DOHH2 (cell line): ENCODE measurements around the gene KRT15.
"Not testable (repeated sequence)": the region's sequence is repeated elsewhere in the genome, so short reads cannot be mapped to it uniquely, and the experiment has no call there.

ENCODE experiments used
- H3F3A ChIP-seq: fragments of 200-600 bp; sonication (generic), shearing (Covaris generic); 2 replicates; pipeline ENCODE4 v1.6.0; 2016; ENCODE audit warnings: antibody characterized with exemption, mild to moderate bottlenecking; ENCODE audit not compliant: control insufficient read depth, insufficient read depth
- H3K27ac ChIP-seq: fragments of 200-600 bp; sonication (generic); 2 replicates; pipeline ENCODE4 v1.5.1; 2014; ENCODE audit warnings: low read depth, mild to moderate bottlenecking, low read length, moderate library complexity
- H3K27me3 ChIP-seq: fragments of 200-600 bp; sonication (generic); 2 replicates; pipeline ENCODE4 v1.6.1; 2014; ENCODE audit warnings: mild to moderate bottlenecking, low read length, mixed read lengths; ENCODE audit not compliant: control insufficient read depth
- H3K36me3 ChIP-seq: fragments of 200-600 bp; sonication (generic); 2 replicates; pipeline ENCODE4 v1.6.1; 2014; ENCODE audit warnings: mild to moderate bottlenecking, low read length, moderate library complexity, mixed read lengths; ENCODE audit not compliant: control insufficient read depth
- H3K4me1 ChIP-seq: fragments of 200-600 bp; sonication (generic); 2 replicates; pipeline ENCODE4 v1.6.1; 2014; ENCODE audit warnings: mild to moderate bottlenecking, low read length, mixed read lengths; ENCODE audit not compliant: control insufficient read depth
- H3K4me2 ChIP-seq: fragments of 200-600 bp; sonication (generic); 2 replicates; pipeline ENCODE4 v1.6.0; 2014; ENCODE audit warnings: mild to moderate bottlenecking, low read length, moderate library complexity
- H3K4me3 ChIP-seq: fragments of 200-600 bp; sonication (generic); 2 replicates; pipeline ENCODE4 v1.5.1; 2014; ENCODE audit warnings: mild to moderate bottlenecking, low read length, mixed read lengths
- H3K79me2 ChIP-seq: fragments of 200-600 bp; sonication (generic); 2 replicates; pipeline ENCODE4 v1.6.1; 2014; ENCODE audit warnings: mild to moderate bottlenecking, low read length, mixed read lengths; ENCODE audit not compliant: control insufficient read depth
- H3K9me2 ChIP-seq: fragments of 200-600 bp; sonication (generic); replicated peaks from 2 replicates; pipeline ENCODE4 v1.6.1; 2014; ENCODE audit warnings: mild to moderate bottlenecking, low read length, mixed read lengths; ENCODE audit not compliant: control insufficient read depth
- H3K9me3 ChIP-seq: fragments of 200-600 bp; sonication (generic); 2 replicates; pipeline ENCODE4 v1.6.1; 2014; ENCODE audit warnings: antibody characterized with exemption, low read length, mixed read lengths; ENCODE audit not compliant: control insufficient read depth, insufficient read depth
- H4K20me1 ChIP-seq: fragments of 200-600 bp; sonication (generic); 2 replicates; pipeline ENCODE4 v1.6.0; 2014; ENCODE audit warnings: low read depth, mild to moderate bottlenecking, antibody characterized with exemption, low read length, moderate library complexity; ENCODE audit not compliant: control insufficient read depth, insufficient read depth
- EZH2phosphoT487 ChIP-seq: fragments of 200-600 bp; sonication (generic); IDR thresholded peaks from 2 replicates; pipeline ENCODE4 v1.6.1; 2017; ENCODE audit warnings: borderline replicate concordance, mild to moderate bottlenecking, antibody characterized with exemption, low read length, moderate library complexity, mixed read lengths
- TF ChIP-seq, protein P1 (sequence below): fragments of 200-600 bp; sonication (generic); IDR thresholded peaks from one replicate; pipeline ENCODE4 v1.5.1; 2014; ENCODE audit warnings: antibody characterized with exemption, mild to moderate bottlenecking, low read depth, low read length; ENCODE audit not compliant: poor library complexity, severe bottlenecking

Gene KRT15

DNA sequence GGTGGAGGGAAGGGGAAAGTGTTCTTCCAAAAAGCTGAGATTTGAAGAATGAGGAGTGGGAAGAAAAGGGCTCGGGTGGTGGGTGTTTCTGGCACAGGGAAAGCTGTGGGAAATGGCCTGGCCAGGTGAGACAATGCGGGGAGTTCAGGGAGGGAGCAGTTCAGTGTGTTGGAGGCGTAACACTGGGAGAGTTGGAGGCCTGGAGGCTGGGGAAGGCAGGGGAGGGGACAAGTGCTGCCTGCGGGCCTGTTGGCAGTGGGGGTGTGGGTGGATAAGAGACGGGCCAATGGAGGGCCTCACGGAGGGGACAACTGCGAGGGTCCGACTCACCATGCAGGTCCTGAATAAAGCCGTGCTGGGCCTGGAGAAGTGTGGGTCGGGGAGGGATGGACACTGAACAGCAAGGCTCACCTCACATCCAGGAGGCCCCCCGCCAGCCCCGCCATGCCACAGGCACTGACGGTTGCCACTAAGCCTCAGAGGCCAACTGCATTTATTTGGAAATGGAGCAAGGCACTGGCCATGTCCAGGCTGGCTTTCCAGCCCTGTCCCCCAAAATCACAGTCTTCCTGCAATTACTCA is 27.2 kb upstream of the KRT15 start:
- H3K9me2 ChIP-seq: no peaks in the 10 kb centered on the region
- peaks cover 4% of the 10 kb centered on the region; the same call in 1 of the 2 replicates for H3K27me3 ChIP-seq
- H3K27ac ChIP-seq: no peak overlapping the region
- no peaks in the 10 kb centered on the region for H4K20me1 ChIP-seq
- no peaks in the 10 kb centered on the region for H3K79me2 ChIP-seq
- TF ChIP-seq, protein P1, sequence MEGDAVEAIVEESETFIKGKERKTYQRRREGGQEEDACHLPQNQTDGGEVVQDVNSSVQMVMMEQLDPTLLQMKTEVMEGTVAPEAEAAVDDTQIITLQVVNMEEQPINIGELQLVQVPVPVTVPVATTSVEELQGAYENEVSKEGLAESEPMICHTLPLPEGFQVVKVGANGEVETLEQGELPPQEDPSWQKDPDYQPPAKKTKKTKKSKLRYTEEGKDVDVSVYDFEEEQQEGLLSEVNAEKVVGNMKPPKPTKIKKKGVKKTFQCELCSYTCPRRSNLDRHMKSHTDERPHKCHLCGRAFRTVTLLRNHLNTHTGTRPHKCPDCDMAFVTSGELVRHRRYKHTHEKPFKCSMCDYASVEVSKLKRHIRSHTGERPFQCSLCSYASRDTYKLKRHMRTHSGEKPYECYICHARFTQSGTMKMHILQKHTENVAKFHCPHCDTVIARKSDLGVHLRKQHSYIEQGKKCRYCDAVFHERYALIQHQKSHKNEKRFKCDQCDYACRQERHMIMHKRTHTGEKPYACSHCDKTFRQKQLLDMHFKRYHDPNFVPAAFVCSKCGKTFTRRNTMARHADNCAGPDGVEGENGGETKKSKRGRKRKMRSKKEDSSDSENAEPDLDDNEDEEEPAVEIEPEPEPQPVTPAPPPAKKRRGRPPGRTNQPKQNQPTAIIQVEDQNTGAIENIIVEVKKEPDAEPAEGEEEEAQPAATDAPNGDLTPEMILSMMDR: no peak
- TF ChIP-seq EZH2phosphoT487: no peak
- H3K4me2 ChIP-seq: no peak overlapping the region
- H3K4me3 ChIP-seq: no peak overlapping the region
- no peaks in the 10 kb centered on the region for H3K36me3 ChIP-seq
- H3K4me1 ChIP-seq: peaks cover 5% of the 10 kb centered on the region
- no peaks in the 10 kb centered on the region for H3K9me3 ChIP-seq
- no peaks in the 10 kb centered on the region for H3F3A ChIP-seq

DNA sequence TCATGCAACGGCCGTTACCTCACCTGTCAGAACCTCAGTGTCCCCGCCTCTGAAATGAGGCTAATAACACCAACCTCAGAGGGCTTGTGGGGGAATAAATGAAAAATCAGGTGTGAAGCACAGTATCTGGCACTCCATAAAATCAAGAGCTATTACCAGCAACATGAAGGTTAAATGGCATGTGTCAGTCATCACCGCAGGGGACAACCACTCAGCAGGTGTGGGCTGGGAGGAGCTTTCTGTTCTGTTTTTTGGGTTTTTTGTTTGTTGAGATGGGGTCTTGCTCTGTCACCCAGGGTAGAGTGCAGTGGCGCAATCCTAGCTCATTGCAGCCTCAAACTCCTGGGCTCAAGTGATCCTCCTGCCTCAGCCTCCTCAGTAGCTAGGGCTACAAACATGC is 26.2 kb upstream of the KRT15 start:
- no peaks in the 10 kb centered on the region for H3F3A ChIP-seq
- H3K9me2 ChIP-seq: no peaks in the 10 kb centered on the region
- TF ChIP-seq EZH2phosphoT487: no peak
- TF ChIP-seq, protein P1: no peak
- no peaks in the 10 kb centered on the region for H3K79me2 ChIP-seq
- H3K27ac ChIP-seq: no peak overlapping the region
- no peaks in the 10 kb centered on the region for H3K36me3 ChIP-seq
- no peak overlapping the region for H3K4me3 ChIP-seq
- H3K9me3 ChIP-seq: no peaks in the 10 kb centered on the region
- no peaks in the 10 kb centered on the region for H4K20me1 ChIP-seq
- peaks cover 5% of the 10 kb centered on the region for H3K4me1 ChIP-seq
- H3K4me2 ChIP-seq: no peak overlapping the region
- no peaks in the 10 kb centered on the region; the same call in 1 of the 2 replicates for H3K27me3 ChIP-seq

DNA sequence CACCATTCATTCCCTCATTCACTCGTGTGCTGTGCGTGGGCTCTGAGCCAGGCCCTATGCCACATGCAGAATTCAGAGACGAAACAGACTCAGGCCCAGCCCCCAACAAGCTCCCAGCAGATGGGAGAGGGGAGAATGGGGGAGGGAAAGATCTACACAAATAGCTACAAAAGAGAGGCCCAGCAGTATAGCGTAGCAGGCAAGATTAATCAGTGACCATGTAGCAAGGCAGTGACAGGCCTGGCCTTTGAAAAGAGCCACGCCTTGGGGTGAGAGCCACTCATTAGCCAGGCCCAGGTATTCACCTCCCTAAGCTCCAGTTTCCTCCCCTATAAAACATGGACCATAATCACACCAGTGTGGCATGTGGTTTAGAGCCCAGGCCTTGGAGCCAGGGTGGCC is 25.8 kb upstream of the KRT15 start:
- no peaks in the 10 kb centered on the region for H3K79me2 ChIP-seq
- no peaks in the 10 kb centered on the region for H4K20me1 ChIP-seq
- no peak for TF ChIP-seq EZH2phosphoT487
- no peaks in the 10 kb centered on the region for H3F3A ChIP-seq
- H3K4me3 ChIP-seq: no peak overlapping the region
- H3K27me3 ChIP-seq: no peaks in the 10 kb centered on the region; the same call in 1 of the 2 replicates
- H3K36me3 ChIP-seq: no peaks in the 10 kb centered on the region
- no peaks in the 10 kb centered on the region for H3K9me3 ChIP-seq
- H3K9me2 ChIP-seq: no peaks in the 10 kb centered on the region
- H3K4me1 ChIP-seq: peaks cover 5% of the 10 kb centered on the region
- H3K4me2 ChIP-seq: no peak overlapping the region
- no peak overlapping the region for H3K27ac ChIP-seq

DNA sequence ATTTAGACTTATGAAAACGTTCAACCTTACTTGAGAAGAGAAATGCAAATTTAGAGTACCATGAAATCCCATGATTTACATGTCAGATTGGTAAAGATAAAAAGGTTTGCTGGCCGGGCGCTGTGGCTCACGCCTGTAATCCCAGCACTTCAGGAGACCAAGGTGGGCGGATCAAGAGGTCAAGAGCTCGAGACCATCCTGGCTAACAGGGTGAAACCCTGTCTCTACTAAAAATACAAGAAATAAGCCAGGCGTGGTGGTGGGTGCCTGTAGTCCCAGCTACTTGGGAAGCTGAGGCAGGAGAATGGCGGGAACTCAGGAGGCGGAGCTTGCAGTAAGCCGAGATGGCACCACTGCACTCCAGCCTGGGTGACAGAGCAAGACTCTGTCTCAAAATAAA is 24.1 kb upstream of the KRT15 start:
- H3K9me2 ChIP-seq, H3K79me2 ChIP-seq, H3K4me3 ChIP-seq, H3K4me2 ChIP-seq, H3K9me3 ChIP-seq, H3F3A ChIP-seq, H3K36me3 ChIP-seq, H3K27ac ChIP-seq, H4K20me1 ChIP-seq, H3K27me3 ChIP-seq, H3K4me1 ChIP-seq: not testable (repeated sequence)
